GM10266 (cell line): Measurements from ENCODE around the gene CH25H.
"Not testable (repeated sequence)": the region's sequence is repeated elsewhere in the genome, so short reads cannot be mapped to it uniquely, and the experiment has no call there.

ENCODE experiments used
- DNase-seq: peaks from one replicate; pipeline ENCODE4 v3.0.0; 2012; ENCODE audit errors: extremely low spot score
- CTCF ChIP-seq: IDR thresholded peaks from 2 replicates; pipeline ENCODE4 v1.5.1; 2012; ENCODE audit warnings: mild to moderate bottlenecking, low read depth; ENCODE audit not compliant: control insufficient read depth, insufficient read depth; ENCODE audit errors: missing control alignments

The CH25H gene

GRCh38 chr10:89173075-89173474 is 34.0 kb downstream of the CH25H start:
- no peak for DNase-seq
- no peak for TF ChIP-seq CTCF

- no peak for DNase-seq
- TF ChIP-seq CTCF: no peak
These were observed 35.1 kb downstream of the CH25H start for GRCh38 chr10:89171996-89172395.

- no peak for DNase-seq
- no peak for TF ChIP-seq CTCF
These were observed 35.7 kb downstream of the CH25H start for GRCh38 chr10:89171263-89171872.

GRCh38 chr10:89168354-89168900 is 38.7 kb downstream of the CH25H start:
- DNase-seq: not testable (repeated sequence)

- TF ChIP-seq CTCF: no peak
- no peak for DNase-seq
These were observed 39.2 kb downstream of the CH25H start for GRCh38 chr10:89167915-89168314.

- no peak for TF ChIP-seq CTCF
- no peak for DNase-seq
These were observed 41.2 kb downstream of the CH25H start for GRCh38 chr10:89165923-89166322.

GRCh38 chr10:89164920-89165319 is 42.2 kb downstream of the CH25H start:
- TF ChIP-seq CTCF: no peak
- DNase-seq: no peak

GRCh38 chr10:89164080-89164479 is 43.0 kb downstream of the CH25H start:
- no peak for TF ChIP-seq CTCF
- no peak for DNase-seq
